WTC11 (cell line): ENCODE measurements around the gene MAP7D3.

Experiments used
- CTCF ChIP-seq: fragments of 200-600 bp; IDR thresholded peaks from 2 replicates; pipeline ENCODE4 v1.8.0; 2022; ENCODE audit warnings: antibody characterized with exemption
- E2F4 ChIP-seq: sonication (generic); formaldehyde crosslinking; IDR thresholded peaks from 2 replicates; pipeline ENCODE4 v1.8.1; 2022; ENCODE audit warnings: low read depth, mild to moderate bottlenecking, moderate library complexity, missing genetic modification reagents, borderline replicate concordance
- IRF1 ChIP-seq: sonication (generic); formaldehyde crosslinking; IDR thresholded peaks from 2 replicates; pipeline ENCODE4 v1.8.0; 2023; ENCODE audit warnings: missing genetic modification reagents
- MAX ChIP-seq: sonication (generic); formaldehyde crosslinking; IDR thresholded peaks from 2 replicates; pipeline ENCODE4 v1.8.0; 2022; ENCODE audit warnings: mild to moderate bottlenecking, missing genetic modification reagents
- NFYB ChIP-seq: sonication (generic); formaldehyde crosslinking; conservative IDR thresholded peaks from 2 replicates; pipeline ENCODE4 v1.8.0; 2022; ENCODE audit warnings: low read depth, missing genetic modification reagents
- SMAD4 ChIP-seq: sonication (generic); formaldehyde crosslinking; IDR thresholded peaks from 2 replicates; pipeline ENCODE4 v1.8.0; 2022; ENCODE audit warnings: mild to moderate bottlenecking, missing genetic modification reagents
- SP1 ChIP-seq: sonication (generic); formaldehyde crosslinking; conservative IDR thresholded peaks from 2 replicates; pipeline ENCODE4 v1.8.1; 2022; ENCODE audit warnings: missing genetic modification reagents
- USF2 ChIP-seq: sonication (generic); formaldehyde crosslinking; IDR thresholded peaks from 2 replicates; pipeline ENCODE4 v1.8.1; 2023; ENCODE audit warnings: mild to moderate bottlenecking, missing genetic modification reagents, moderate library complexity
- ZBTB43 ChIP-seq: sonication (generic); formaldehyde crosslinking; IDR thresholded peaks from 2 replicates; pipeline ENCODE4 v1.8.1; 2023; ENCODE audit warnings: mild to moderate bottlenecking, missing genetic modification reagents
- ZNF281 ChIP-seq: sonication (generic); formaldehyde crosslinking; IDR thresholded peaks from 2 replicates; pipeline ENCODE4 v1.8.0; 2023; ENCODE audit warnings: mild to moderate bottlenecking, missing genetic modification reagents
- ZNF512 ChIP-seq: sonication (generic); formaldehyde crosslinking; IDR thresholded peaks from 2 replicates; pipeline ENCODE4 v1.8.1; 2022; ENCODE audit warnings: missing genetic modification reagents, borderline replicate concordance

GRCh38 chrX:136206916-136207315, 44.3 kb downstream of the MAP7D3 start:
- TF ChIP-seq CTCF (no peak), ZNF512 (CRISPR knock-in tag) (no peak), ZNF281 (CRISPR knock-in tag) (no peak), USF2 (CRISPR knock-in tag) (no peak), ZBTB43 (CRISPR knock-in tag) (no peak), IRF1 (CRISPR knock-in tag) (no peak), MAX (no peak), SP1 (CRISPR knock-in tag) (no peak), E2F4 (CRISPR knock-in tag) (no peak), SMAD4 (CRISPR knock-in tag) (no peak), NFYB (CRISPR knock-in tag) (no peak)
